Progenitor cell of endocrine pancreas (in vitro differentiated cells): ENCODE measurements around the gene NFATC3. TPM values are rescaled to one million over a fixed set of nuclear protein-coding genes. Genes with fewer than 3 reads are reported as not detected.

ENCODE experiments used
- DNase-seq: peaks from one replicate; pipeline ENCODE4 v3.0.0; 2021; ENCODE audit warnings: low spot score; ENCODE audit not compliant: unreplicated experiment
- H3K27ac Mint-ChIP-seq: 2 replicates; pipeline ENCODE4 v1.8.0; 2021; ENCODE audit warnings: mild to moderate bottlenecking, moderate library complexity, mixed read lengths
- H3K27me3 Mint-ChIP-seq: 2 replicates; pipeline ENCODE4 v1.8.0; 2021; ENCODE audit warnings: mixed read lengths
- H3K36me3 Mint-ChIP-seq: 2 replicates; pipeline ENCODE4 v1.8.0; 2022; ENCODE audit warnings: mixed read lengths; ENCODE audit not compliant: insufficient read depth
- H3K4me1 Mint-ChIP-seq: 2 replicates; pipeline ENCODE4 v1.8.0; 2021; ENCODE audit warnings: low read depth, mixed read lengths
- H3K4me3 Mint-ChIP-seq: 2 replicates; pipeline ENCODE4 v1.8.0; 2021; ENCODE audit warnings: low read depth, mild to moderate bottlenecking, moderate library complexity, mixed read lengths
- H3K9me3 Mint-ChIP-seq: 2 replicates; pipeline ENCODE4 v1.8.0; 2021; ENCODE audit warnings: low read depth, mixed read lengths
- total RNA-seq: library from RNA; stranded (reverse); gene quantifications from 2 replicates; pipeline ENCODE4 v1.2.1, GENCODE V29; 2021
- TF ChIP-seq, protein P1 (sequence below): fragments of 200-600 bp; sonication (generic); IDR thresholded peaks from one replicate; pipeline ENCODE4 v1.5.0; 2021; ENCODE audit warnings: antibody characterized with exemption, mild to moderate bottlenecking; ENCODE audit not compliant: unreplicated experiment

NFATC3 gene
- total RNA-seq, 1 donor from 2014 or later = 51.8 TPM

DNA sequence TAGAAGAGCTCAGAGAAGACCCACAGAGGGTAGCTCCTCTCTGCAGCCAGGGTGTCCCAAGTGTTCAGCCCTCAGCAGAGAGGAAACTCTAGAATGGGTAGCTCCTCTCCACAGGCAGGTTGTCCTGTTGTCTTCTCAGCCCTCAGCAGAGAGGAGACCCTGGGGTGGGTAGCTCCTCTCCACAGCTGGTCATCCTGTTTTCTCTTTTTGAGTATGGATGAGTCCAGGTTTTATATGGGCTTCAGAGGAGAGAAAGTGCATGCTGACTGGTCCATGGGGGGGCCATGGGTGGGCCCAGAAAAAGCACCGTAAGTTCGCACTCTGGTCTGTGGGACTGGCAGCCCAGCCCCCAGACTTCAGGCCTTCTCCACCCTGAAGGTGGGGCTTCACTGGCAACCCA lies 102.3 kb downstream of the NFATC3 start:
- peaks cover 36% of the 10 kb centered on the region for H3K36me3 Mint-ChIP-seq

DNA sequence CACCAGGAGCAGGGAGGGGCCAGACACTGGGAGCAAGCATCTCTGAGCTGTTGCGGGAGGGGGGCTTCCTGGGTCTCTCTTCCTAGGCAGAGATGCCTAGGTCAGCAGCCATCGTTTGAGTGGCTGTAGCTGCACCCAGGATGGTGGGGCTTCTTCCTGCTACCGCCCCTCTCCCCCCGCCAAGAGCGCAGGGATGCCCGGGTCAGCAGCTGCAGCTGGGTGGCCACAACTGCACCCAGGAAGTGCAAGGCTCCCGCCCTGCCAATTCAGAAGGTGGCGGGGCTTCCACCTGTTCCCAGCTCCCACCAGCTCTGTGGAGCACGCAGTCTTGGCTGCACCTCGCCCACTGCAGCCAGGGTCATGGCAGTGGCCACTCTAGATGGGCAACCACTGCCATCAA lies 103.0 kb downstream of the NFATC3 start:
- Mint-ChIP-seq H3K27me3 (no peaks in the 10 kb centered on the region), H3K36me3 (peaks cover 37% of the 10 kb centered on the region), H3K4me3 (no peak overlapping the region), H3K9me3 (no peaks in the 10 kb centered on the region), H3K27ac (no peak overlapping the region), H3K4me1 (peaks cover 10% of the 10 kb centered on the region)
- TF ChIP-seq, protein P1, sequence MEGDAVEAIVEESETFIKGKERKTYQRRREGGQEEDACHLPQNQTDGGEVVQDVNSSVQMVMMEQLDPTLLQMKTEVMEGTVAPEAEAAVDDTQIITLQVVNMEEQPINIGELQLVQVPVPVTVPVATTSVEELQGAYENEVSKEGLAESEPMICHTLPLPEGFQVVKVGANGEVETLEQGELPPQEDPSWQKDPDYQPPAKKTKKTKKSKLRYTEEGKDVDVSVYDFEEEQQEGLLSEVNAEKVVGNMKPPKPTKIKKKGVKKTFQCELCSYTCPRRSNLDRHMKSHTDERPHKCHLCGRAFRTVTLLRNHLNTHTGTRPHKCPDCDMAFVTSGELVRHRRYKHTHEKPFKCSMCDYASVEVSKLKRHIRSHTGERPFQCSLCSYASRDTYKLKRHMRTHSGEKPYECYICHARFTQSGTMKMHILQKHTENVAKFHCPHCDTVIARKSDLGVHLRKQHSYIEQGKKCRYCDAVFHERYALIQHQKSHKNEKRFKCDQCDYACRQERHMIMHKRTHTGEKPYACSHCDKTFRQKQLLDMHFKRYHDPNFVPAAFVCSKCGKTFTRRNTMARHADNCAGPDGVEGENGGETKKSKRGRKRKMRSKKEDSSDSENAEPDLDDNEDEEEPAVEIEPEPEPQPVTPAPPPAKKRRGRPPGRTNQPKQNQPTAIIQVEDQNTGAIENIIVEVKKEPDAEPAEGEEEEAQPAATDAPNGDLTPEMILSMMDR = no peak
- no peak for DNase-seq

More for the DNA sequence above, 102.3 kb downstream of the NFATC3 start:
- no peaks in the 10 kb centered on the region for H3K27me3 Mint-ChIP-seq
- H3K27ac Mint-ChIP-seq = no peak overlapping the region
- DNase-seq = no peak
- no peak overlapping the region for H3K4me3 Mint-ChIP-seq
- H3K4me1 Mint-ChIP-seq = peaks cover 10% of the 10 kb centered on the region
- no peaks in the 10 kb centered on the region for H3K9me3 Mint-ChIP-seq
- TF ChIP-seq, protein P1 = no peak

DNA sequence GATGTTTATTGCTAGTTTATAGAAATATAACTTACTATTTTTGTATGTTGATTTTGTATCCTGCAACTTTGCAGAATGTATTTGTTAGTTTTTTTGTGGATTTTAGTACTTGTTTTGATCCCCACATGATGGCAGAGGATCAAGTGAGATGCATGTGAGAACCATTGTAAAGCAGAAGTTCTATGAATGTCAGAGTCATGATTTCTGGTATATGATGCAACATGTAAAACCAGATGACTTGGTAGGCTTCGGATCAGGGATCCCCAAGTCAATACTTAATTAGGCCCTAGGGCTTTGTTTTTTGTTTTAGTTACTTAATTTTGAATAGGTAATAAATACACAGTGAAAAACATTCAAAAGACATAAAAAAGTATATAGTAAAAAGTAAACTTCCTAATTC lies 104.9 kb downstream of the NFATC3 start:
- Mint-ChIP-seq H3K4me1 (peaks cover 10% of the 10 kb centered on the region), H3K27ac (no peak overlapping the region), H3K36me3 (peaks cover 28% of the 10 kb centered on the region), H3K27me3 (no peaks in the 10 kb centered on the region), H3K4me3 (no peak overlapping the region), H3K9me3 (no peaks in the 10 kb centered on the region)
- no peak for DNase-seq
- TF ChIP-seq, protein P1 = no peak

DNA sequence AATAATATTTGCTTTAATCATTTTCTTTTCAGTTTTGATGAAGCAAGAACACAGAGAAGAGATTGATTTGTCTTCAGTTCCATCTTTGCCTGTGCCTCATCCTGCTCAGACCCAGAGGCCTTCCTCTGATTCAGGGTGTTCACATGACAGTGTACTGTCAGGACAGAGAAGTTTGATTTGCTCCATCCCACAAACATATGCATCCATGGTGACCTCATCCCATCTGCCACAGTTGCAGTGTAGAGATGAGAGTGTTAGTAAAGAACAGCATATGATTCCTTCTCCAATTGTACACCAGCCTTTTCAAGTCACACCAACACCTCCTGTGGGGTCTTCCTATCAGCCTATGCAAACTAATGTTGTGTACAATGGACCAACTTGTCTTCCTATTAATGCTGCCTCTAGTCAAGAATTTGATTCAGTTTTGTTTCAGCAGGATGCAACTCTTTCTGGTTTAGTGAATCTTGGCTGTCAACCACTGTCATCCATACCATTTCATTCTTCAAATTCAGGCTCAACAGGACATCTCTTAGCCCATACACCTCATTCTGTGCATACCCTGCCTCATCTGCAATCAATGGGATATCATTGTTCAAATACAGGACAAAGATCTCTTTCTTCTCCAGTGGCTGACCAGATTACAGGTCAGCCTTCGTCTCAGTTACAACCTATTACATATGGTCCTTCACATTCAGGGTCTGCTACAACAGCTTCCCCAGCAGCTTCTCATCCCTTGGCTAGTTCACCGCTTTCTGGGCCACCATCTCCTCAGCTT lies 105.8 kb downstream of the NFATC3 start:
- Mint-ChIP-seq H3K27me3 (no peaks in the 10 kb centered on the region), H3K27ac (peak overlapping the region; percentile 33), H3K4me3 (no peak overlapping the region), H3K9me3 (no peaks in the 10 kb centered on the region), H3K4me1 (peaks cover 10% of the 10 kb centered on the region), H3K36me3 (peaks cover 25% of the 10 kb centered on the region)
- DNase-seq = no peak
- TF ChIP-seq, protein P1 = no peak

DNA sequence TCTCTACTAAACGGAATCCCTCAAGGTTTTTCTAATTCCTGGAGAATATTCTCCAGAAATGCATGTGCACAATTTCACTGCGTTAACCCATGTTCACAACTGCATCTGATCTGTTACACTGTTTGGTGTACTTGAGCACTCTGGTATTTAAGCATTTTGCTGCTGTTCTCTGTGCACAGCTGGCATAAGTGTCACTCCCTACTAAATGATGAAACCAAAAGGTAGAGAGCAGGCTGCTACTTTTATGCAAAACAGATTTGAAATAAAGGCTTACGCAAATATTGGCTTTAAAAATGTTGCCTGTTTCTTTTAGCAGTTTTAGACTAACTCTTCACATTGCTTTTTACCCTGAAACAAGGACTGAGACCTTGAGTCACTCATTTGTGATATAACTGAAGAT lies 109.1 kb downstream of the NFATC3 start:
- Mint-ChIP-seq H3K4me1 (peaks cover 10% of the 10 kb centered on the region), H3K27ac (no peak overlapping the region), H3K4me3 (no peak overlapping the region), H3K9me3 (no peaks in the 10 kb centered on the region), H3K36me3 (peaks cover 15% of the 10 kb centered on the region), H3K27me3 (no peaks in the 10 kb centered on the region)
- TF ChIP-seq, protein P1 = no peak
- no peak for DNase-seq
